B cell (primary cell): Measurements from ENCODE around the gene CAMTA1. TPM values are rescaled to one million over a fixed set of nuclear protein-coding genes. Genes with fewer than 3 reads are reported as not detected.

Experiments used
- ATAC-seq: fragments of 200-7000 bp; cut with Tn5 transposase; one replicate; pipeline ENCODE4 v1.10.0; 2021; ENCODE audit warnings: low read depth, mild to moderate bottlenecking, moderate number of reproducible peaks, moderate library complexity
- CTCF ChIA-PET: fragments of 350-600 bp; sonication (Branson Sonifier 250); formaldehyde crosslinking; loops from one replicate; lab custom pipeline; 2021; ENCODE audit warnings: antibody characterized with exemption, inconsistent platforms; lab: Charles Lee
- POLR2A ChIA-PET: fragments of 350-600 bp; sonication (Branson Sonifier 250); formaldehyde crosslinking; loops from one replicate; lab custom pipeline; 2021; ENCODE audit warnings: antibody characterized with exemption; lab: Charles Lee
- DNase-seq: peaks from one replicate; pipeline ENCODE4 v3.0.0; 2013
- H2AFZ ChIP-seq: 2 replicates; pipeline ENCODE4 v1.6.1; 2012; ENCODE audit warnings: mild to moderate bottlenecking, low read depth, low read length; ENCODE audit not compliant: insufficient read depth, poor library complexity, severe bottlenecking
- H3K27ac ChIP-seq, 2 donors: 1 replicate in 1 of 2; 2 replicates in 1 of 2; pipeline ENCODE4 v1.5.1; 2012 to 2013; ENCODE audit warnings: low read length in 2 of 2, mild to moderate bottlenecking in 2 of 2, moderate library complexity in 1 of 2
- H3K27me3 ChIP-seq, 4 experiments: fragments of 200-600 bp in 1 of 4; sonication (generic) in 1 of 4; replicated peaks in 1 of 4; 1 replicate in 2 of 4; 2 replicates in 2 of 4; pipeline versions ENCODE4 v1.6.1 to v1.7.0; 2013 to 2016; ENCODE audit warnings: low read length in 3 of 4, mild to moderate bottlenecking in 2 of 4, mixed read lengths in 1 of 4, moderate library complexity in 1 of 4; ENCODE audit not compliant: insufficient read depth in 4 of 4, control insufficient read depth in 3 of 4; ENCODE audit errors: control extremely low read depth in 1 of 4
- H3K36me3 ChIP-seq, 2 experiments: replicated peaks in 1 of 2; 1 replicate in 1 of 2; 2 replicates in 1 of 2; pipeline versions ENCODE4 v1.6.1 to v1.7.1; 2013; ENCODE audit warnings: low read length in 1 of 2; ENCODE audit not compliant: insufficient read depth in 2 of 2, control insufficient read depth in 1 of 2; ENCODE audit errors: control extremely low read depth in 1 of 2, extremely low read depth in 1 of 2
- H3K4me1 ChIP-seq, 2 donors: fragments of 200-600 bp in 1 of 2; sonication (generic) in 1 of 2; 1 replicate in 1 of 2; 2 replicates in 1 of 2; pipeline versions ENCODE4 v1.5.1 to v1.6.1; 2013 to 2017; ENCODE audit warnings: low read length in 2 of 2; ENCODE audit not compliant: control insufficient read depth in 2 of 2, insufficient read depth in 2 of 2
- H3K4me2 ChIP-seq: replicated peaks from 2 replicates; pipeline ENCODE3; 2012; ENCODE audit warnings: mild to moderate bottlenecking, low read depth, low read length; ENCODE audit not compliant: poor library complexity, severe bottlenecking
- H3K4me3 ChIP-seq, 5 experiments: fragments of 200-600 bp in 1 of 5; sonication (generic) in 1 of 5; 1 replicate in 3 of 5; 2 replicates in 2 of 5; pipeline versions ENCODE4 v1.5.1 to v1.7.0; 2011 to 2016; ENCODE audit warnings: low read length in 4 of 5, mild to moderate bottlenecking in 4 of 5, low read depth in 2 of 5, control low read depth in 1 of 5, moderate library complexity in 1 of 5; ENCODE audit not compliant: insufficient read depth in 1 of 5; ENCODE audit errors: control extremely low read depth in 1 of 5, extremely low read depth in 1 of 5
- H3K79me2 ChIP-seq: fragments of 200-600 bp; sonication (generic); one replicate; pipeline ENCODE4 v1.6.0; 2016; ENCODE audit warnings: low read length; ENCODE audit not compliant: control insufficient read depth, insufficient read depth
- H3K9ac ChIP-seq: fragments of 200-600 bp; sonication (generic); 2 replicates; pipeline ENCODE4 v1.6.1; 2017; ENCODE audit warnings: mild to moderate bottlenecking, low read length, moderate library complexity
- H3K9me3 ChIP-seq, 3 donors: one replicate each; pipeline versions ENCODE4 v1.6.1 to v1.7.1; 2013; ENCODE audit warnings: low read length in 2 of 3; ENCODE audit not compliant: control insufficient read depth in 2 of 3, insufficient read depth in 1 of 3; ENCODE audit errors: control extremely low read depth in 1 of 3
- H4K20me1 ChIP-seq: 2 replicates; pipeline ENCODE4 v1.6.0; 2012; ENCODE audit warnings: mild to moderate bottlenecking, low read length; ENCODE audit not compliant: insufficient read depth, control insufficient read depth, poor library complexity, severe bottlenecking
- H3K27ac Mint-ChIP-seq: one replicate; pipeline ENCODE4 v1.8.0; 2021; ENCODE audit warnings: mixed read lengths
- H3K27me3 Mint-ChIP-seq: one replicate; pipeline ENCODE4 v1.8.0; 2021; ENCODE audit warnings: mixed read lengths
- H3K4me1 Mint-ChIP-seq: one replicate; pipeline ENCODE4 v1.8.0; 2021; ENCODE audit warnings: mixed read lengths
- H3K4me3 Mint-ChIP-seq: one replicate; pipeline ENCODE4 v1.8.0; 2021; ENCODE audit warnings: mixed read lengths
- H3K9me3 Mint-ChIP-seq: one replicate; pipeline ENCODE4 v1.8.0; 2022; ENCODE audit warnings: mixed read lengths; ENCODE audit not compliant: insufficient read depth
- CTCF ChIP-seq: fragments of 200-600 bp; IDR thresholded peaks from one replicate; pipeline ENCODE4 v1.8.0; 2022; ENCODE audit warnings: antibody characterized with exemption, mild to moderate bottlenecking
- EZH2 ChIP-seq: IDR thresholded peaks from 2 replicates; pipeline ENCODE4 v1.6.1; 2012; ENCODE audit warnings: borderline replicate concordance, low read depth, mild to moderate bottlenecking, moderate library complexity, low read length; ENCODE audit not compliant: insufficient read depth, poor library complexity, severe bottlenecking
- WGBS: methylation state at CpG from one replicate; pipeline ENCODE4 v1.1.5; 2013; ENCODE audit warnings: missing lambda C conversion rate; ENCODE audit not compliant: insufficient coverage; 5-methylcytosine and 5-hydroxymethylcytosine counted together
- intact Hi-C: fragments of 100-400 bp; cut with micrococcal nuclease; formaldehyde crosslinking; loops from one replicate; pipeline ENCODE4 v1.10.0; 2022
- polyA plus RNA-seq: library from polyadenylated mRNA; depleted of rRNA; stranded (reverse); fragments of >200 nt; gene quantifications from 2 replicates; pipeline ENCODE4 v1.2.3, GENCODE V29; 2012
- total RNA-seq, 2 donors: library from RNA; stranded (reverse); fragments of 120-200 nt in 1 of 2; gene quantifications; 1 replicate in 1 of 2; 2 replicates in 1 of 2; pipeline versions ENCODE4 v1.2.3 to v1.2.4, GENCODE V29; 2013 to 2022

CAMTA1 gene
- total and polyA plus RNA-seq, 2 donors (not counting 1 experiment from before 2014, with no cell fraction given) = 42.2 to 45.7 TPM

- H3K4me1 ChIP-seq = no peaks in the 10 kb centered on the region
- no peak overlapping the region for H3K4me3 ChIP-seq
- H3K9me3 Mint-ChIP-seq = peaks cover 2% of the 10 kb centered on the region
- 88% methylated on average over 7 of the region's 7 CpGs for WGBS
- H3K4me1 Mint-ChIP-seq = no peaks in the 10 kb centered on the region
- H3K4me3 Mint-ChIP-seq = no peak overlapping the region
- no peaks in the 10 kb centered on the region for H4K20me1 ChIP-seq
- no peak overlapping the region for H2AFZ ChIP-seq
- H3K27me3 Mint-ChIP-seq = peaks cover 10% of the 10 kb centered on the region
- intact Hi-C loops = no loop called here
- H3K4me2 ChIP-seq = no peak overlapping the region
- H3K27me3 ChIP-seq = no peaks in the 10 kb centered on the region
- no peak overlapping the region for H3K27ac ChIP-seq
- TF ChIP-seq CTCF (no peak), EZH2 (no peak)
- no peak overlapping the region for H3K27ac Mint-ChIP-seq
- DNase-seq (peak; percentile 6), ATAC-seq (no peak)
- H3K79me2 ChIP-seq = no peaks in the 10 kb centered on the region
- no peaks in the 10 kb centered on the region for H3K36me3 ChIP-seq
- H3K9ac ChIP-seq = no peak overlapping the region
- ChIA-PET POLR2A (no interaction called here), CTCF (no interaction called here)
- H3K9me3 ChIP-seq = peaks cover 0 to 3% (median 0%) of the 10 kb centered on the region in 3 donors
Measured at GRCh38 chr1:7103361-7103782, 318.1 kb downstream of the CAMTA1 start.

- ChIA-PET CTCF (no interaction called here), POLR2A (no interaction called here)
- TF ChIP-seq EZH2 (no peak), CTCF (no peak)
- Histone ChIP-seq H4K20me1 (no peaks in the 10 kb centered on the region), H3K79me2 (no peaks in the 10 kb centered on the region), H3K9me3 (peaks cover 0 to 3% (median 0%) of the 10 kb centered on the region in 3 donors), H3K4me1 (no peaks in the 10 kb centered on the region), H3K4me3 (no peak overlapping the region), H3K36me3 (no peaks in the 10 kb centered on the region), H3K27ac (no peak overlapping the region), H3K4me2 (no peak overlapping the region), H2AFZ (no peak overlapping the region), H3K27me3 (no peaks in the 10 kb centered on the region), H3K9ac (no peak overlapping the region)
- H3K27me3 Mint-ChIP-seq = peaks cover 12% of the 10 kb centered on the region
- no peak for DNase-seq
- H3K27ac Mint-ChIP-seq = no peak overlapping the region
- no peak overlapping the region for H3K4me3 Mint-ChIP-seq
- no peaks in the 10 kb centered on the region for H3K4me1 Mint-ChIP-seq
- intact Hi-C loops = no loop called here
- no peak for ATAC-seq
- WGBS = 74% methylated on average over 6 of the region's 6 CpGs
- H3K9me3 Mint-ChIP-seq = peaks cover 3% of the 10 kb centered on the region
Measured at GRCh38 chr1:7103874-7104273, 318.6 kb downstream of the CAMTA1 start.
